HEK293T (cell line): ENCODE measurements around the gene TRMU.
"Not testable (repeated sequence)": the region's sequence is repeated elsewhere in the genome, so short reads cannot be mapped to it uniquely, and the experiment has no call there.

Source experiments
- BHLHE40 ChIP-seq: fragments of 450-650 bp; IDR thresholded peaks from 2 replicates; pipeline ENCODE4 v1.6.1; 2016; ENCODE audit warnings: mild to moderate bottlenecking, moderate library complexity, borderline replicate concordance
- ELF4 ChIP-seq: fragments of 450-650 bp; IDR thresholded peaks from 2 replicates; pipeline ENCODE4 v1.6.1; 2017; ENCODE audit warnings: antibody characterized with exemption
- FOXM1 ChIP-seq: fragments of 450-650 bp; IDR thresholded peaks from 2 replicates; pipeline ENCODE4 v1.6.1; 2017; ENCODE audit warnings: mild to moderate bottlenecking, borderline replicate concordance
- SP1 ChIP-seq: fragments of 450-650 bp; IDR thresholded peaks from 2 replicates; pipeline ENCODE4 v1.6.1; 2017
- SUZ12 ChIP-seq: fragments of 450-650 bp; IDR thresholded peaks from 2 replicates; pipeline ENCODE4 v1.6.1; 2016; ENCODE audit warnings: mild to moderate bottlenecking
- TARDBP ChIP-seq: fragments of 450-650 bp; IDR thresholded peaks from 2 replicates; pipeline ENCODE4 v1.6.1; 2016
- ZNF384 ChIP-seq: fragments of 450-650 bp; IDR thresholded peaks from 2 replicates; pipeline ENCODE4 v1.6.1; 2016

DNA sequence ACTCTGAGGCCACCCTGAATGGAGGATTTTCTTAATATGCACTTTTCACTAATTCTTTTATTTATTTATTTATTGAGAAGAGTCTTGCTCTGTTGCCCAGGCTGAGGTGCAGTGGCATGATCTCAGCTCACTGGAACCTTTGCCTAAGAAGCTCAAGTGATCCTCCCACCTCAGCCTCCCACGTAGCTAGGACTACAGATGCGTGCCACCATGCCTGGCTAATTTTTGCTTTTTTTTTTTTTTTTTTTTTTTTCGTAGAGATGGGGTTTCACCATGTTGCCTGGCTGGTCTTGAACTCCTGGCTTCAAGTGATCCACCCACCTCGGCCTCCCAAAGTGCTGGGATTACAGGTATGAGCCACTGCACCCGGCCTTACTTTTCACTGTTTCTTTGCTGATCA is 61.5 kb downstream of the TRMU start:
- not testable (repeated sequence) for TF ChIP-seq ELF4, SUZ12, BHLHE40, SP1, ZNF384, TARDBP, FOXM1
